Measurements from ENCODE around the gene IPO9. TPM values are rescaled to one million over a fixed set of nuclear protein-coding genes. Genes with fewer than 3 reads are reported as not detected.
"Not testable (repeated sequence)": the region's sequence is repeated elsewhere in the genome, so short reads cannot be mapped to it uniquely, and the experiment has no call there.

The IPO9 gene
- total RNA-seq, 1 experiment from 2014 or later: 80.6 TPM

- BruUV-seq (replicated peaks): no TSS peak
- Histone ChIP-seq H3K4me3 (replicated peaks in 1 of 2; ENCODE audit: low read depth in 1 of 2, low read length in 2 of 2) (no peak overlapping the region), H3K27ac (ENCODE audit: low read depth, low read length) (no peak overlapping the region), H3K9ac (ENCODE audit: low read length) (no peak overlapping the region), H3K9me3 (ENCODE audit: control insufficient read depth in 1 of 2, insufficient read depth in 1 of 2, low read depth in 1 of 2, low read length in 2 of 2) (no peaks in the 10 kb centered on the region), H3K4me2 (ENCODE audit: low read length) (no peak overlapping the region), H3K4me1 (ENCODE audit: control insufficient read depth in 1 of 2, insufficient read depth in 2 of 2, low read length in 2 of 2) (peaks cover 8 to 14% of the 10 kb centered on the region in 2 experiments), H3K79me2 (ENCODE audit: insufficient read depth, low read length) (peaks cover 100% of the 10 kb centered on the region), H3K36me3 (ENCODE audit: control insufficient read depth in 1 of 2, insufficient read depth in 2 of 2, low read length in 2 of 2) (peaks cover 2 to 15% of the 10 kb centered on the region in 2 experiments; a peak in 1 of 4 replicates), H4K20me1 (ENCODE audit: insufficient read depth) (peaks cover 14% of the 10 kb centered on the region; the same call in 1 of the 2 replicates), H2AFZ (ENCODE audit: low read depth, low read length, poor library complexity, severe bottlenecking) (no peak overlapping the region), H3K9me2 (ENCODE audit: insufficient read depth) (no peaks in the 10 kb centered on the region), H3K27me3 (ENCODE audit: insufficient read depth, low read length) (no peaks in the 10 kb centered on the region)
- ChIA-PET RAD21 (ENCODE audit: low non-redundant PET in 1 of 2, low total read pairs in 2 of 2, uncharacterized antibody in 2 of 2, unreplicated experiment in 2 of 2) (no interaction called here), POLR2A (no interaction called here), CTCF (no interaction called here)
- no peak for DNase-seq (ENCODE audit: low read depth, low spot score)
- intact Hi-C loops (cut with micrococcal nuclease): no loop called here
- ATAC-seq: no peak
- TF ChIP-seq EGR1 (IDR thresholded peaks at IDR 0.05; ENCODE audit: low read depth) (no peak), POLR2AphosphoS5 (IDR thresholded peaks at IDR 0.05; ENCODE audit: low read depth, low read length) (no peak)
Measured at GRCh38 chr1:201834621-201835020, 5.7 kb downstream of the IPO9 start.

DNA sequence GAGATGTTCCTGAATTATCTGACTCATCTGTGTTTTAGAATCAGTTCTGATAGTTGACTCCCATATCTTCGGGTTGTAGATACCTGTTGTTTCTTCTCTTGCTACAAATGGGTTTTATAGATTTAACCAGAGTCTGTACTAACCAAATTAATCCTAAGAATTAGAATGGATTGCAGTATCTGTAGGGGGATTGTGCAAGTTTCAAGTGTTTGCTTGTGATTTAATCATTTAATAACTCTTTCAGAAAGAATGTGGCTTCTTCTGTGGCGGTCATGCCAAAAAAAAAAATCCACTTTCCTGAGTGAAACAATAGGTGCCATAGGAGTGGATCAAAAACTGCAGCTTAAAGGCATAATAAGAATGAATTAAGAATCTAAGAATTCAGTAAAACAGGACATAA, 9.4 kb downstream of the IPO9 start:
- ChIA-PET POLR2A (no interaction called here), RAD21 (ENCODE audit: low non-redundant PET in 1 of 2, low total read pairs in 2 of 2, uncharacterized antibody in 2 of 2, unreplicated experiment in 2 of 2) (no interaction called here)
- TF ChIP-seq, protein P1, sequence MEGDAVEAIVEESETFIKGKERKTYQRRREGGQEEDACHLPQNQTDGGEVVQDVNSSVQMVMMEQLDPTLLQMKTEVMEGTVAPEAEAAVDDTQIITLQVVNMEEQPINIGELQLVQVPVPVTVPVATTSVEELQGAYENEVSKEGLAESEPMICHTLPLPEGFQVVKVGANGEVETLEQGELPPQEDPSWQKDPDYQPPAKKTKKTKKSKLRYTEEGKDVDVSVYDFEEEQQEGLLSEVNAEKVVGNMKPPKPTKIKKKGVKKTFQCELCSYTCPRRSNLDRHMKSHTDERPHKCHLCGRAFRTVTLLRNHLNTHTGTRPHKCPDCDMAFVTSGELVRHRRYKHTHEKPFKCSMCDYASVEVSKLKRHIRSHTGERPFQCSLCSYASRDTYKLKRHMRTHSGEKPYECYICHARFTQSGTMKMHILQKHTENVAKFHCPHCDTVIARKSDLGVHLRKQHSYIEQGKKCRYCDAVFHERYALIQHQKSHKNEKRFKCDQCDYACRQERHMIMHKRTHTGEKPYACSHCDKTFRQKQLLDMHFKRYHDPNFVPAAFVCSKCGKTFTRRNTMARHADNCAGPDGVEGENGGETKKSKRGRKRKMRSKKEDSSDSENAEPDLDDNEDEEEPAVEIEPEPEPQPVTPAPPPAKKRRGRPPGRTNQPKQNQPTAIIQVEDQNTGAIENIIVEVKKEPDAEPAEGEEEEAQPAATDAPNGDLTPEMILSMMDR (IDR thresholded peaks at IDR 0.05 in 2 of 3, conservative IDR thresholded peaks at IDR 0.05 in 1 of 3; ENCODE audit: borderline replicate concordance in 1 of 3, insufficient read depth in 1 of 3, low read depth in 2 of 3, low read length in 2 of 3): no peak
- no peak for TF ChIP-seq MAX (IDR thresholded peaks at IDR 0.05)
- TF ChIP-seq SIN3A (IDR thresholded peaks at IDR 0.05; ENCODE audit: low read depth): no peak
- no peak for TF ChIP-seq CEBPB (IDR thresholded peaks at IDR 0.05; ENCODE audit: low read depth)

DNA sequence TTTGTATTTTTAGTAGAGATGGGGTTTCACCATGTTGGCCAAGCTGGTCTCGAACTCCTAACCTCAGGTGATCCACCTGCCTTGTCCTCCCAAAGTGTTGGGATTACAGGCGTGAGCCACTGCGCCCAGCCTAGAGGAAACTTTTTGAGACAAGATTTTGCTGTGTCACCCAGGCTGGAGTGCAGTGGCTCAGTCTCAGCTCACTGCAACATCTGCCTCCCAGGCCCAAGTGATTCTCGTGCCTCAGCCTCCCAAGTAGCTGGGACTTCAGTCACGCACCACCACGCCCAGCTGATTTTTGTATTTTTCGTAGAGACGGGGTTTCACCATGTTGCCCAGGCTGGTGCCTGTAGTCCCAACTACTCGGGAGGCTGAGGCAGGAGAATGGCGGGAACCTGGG, 10.1 kb downstream of the IPO9 start:
- H3K79me2 ChIP-seq (ENCODE audit: insufficient read depth, low read length): peaks cover 100% of the 10 kb centered on the region
- H3K4me2 ChIP-seq (ENCODE audit: low read length); ATAC-seq; BruUV-seq (replicated peaks); H3K27me3 ChIP-seq (ENCODE audit: insufficient read depth, low read length); H3K9ac ChIP-seq (ENCODE audit: low read length); RAD21 ChIA-PET (ENCODE audit: low non-redundant PET in 1 of 2, low total read pairs in 2 of 2, uncharacterized antibody in 2 of 2, unreplicated experiment in 2 of 2); H3K9me3 ChIP-seq (ENCODE audit: control insufficient read depth in 1 of 2, insufficient read depth in 1 of 2, low read depth in 1 of 2, low read length in 2 of 2); POLR2A ChIA-PET; H3K9me2 ChIP-seq (ENCODE audit: insufficient read depth); H3K4me1 ChIP-seq (ENCODE audit: control insufficient read depth in 1 of 2, insufficient read depth in 2 of 2, low read length in 2 of 2); intact Hi-C loops (cut with micrococcal nuclease); H3K36me3 ChIP-seq (ENCODE audit: control insufficient read depth in 1 of 2, insufficient read depth in 2 of 2, low read length in 2 of 2); DNase-seq (ENCODE audit: low read depth, low spot score); H3K27ac ChIP-seq (ENCODE audit: low read depth, low read length); H3K4me3 ChIP-seq (replicated peaks in 1 of 2; ENCODE audit: low read depth in 1 of 2, low read length in 2 of 2); H2AFZ ChIP-seq (ENCODE audit: low read depth, low read length, poor library complexity, severe bottlenecking); CTCF ChIA-PET: not testable (repeated sequence)
- peaks cover 15% of the 10 kb centered on the region for H4K20me1 ChIP-seq (ENCODE audit: insufficient read depth)

More for the DNA sequence above, 9.4 kb downstream of the IPO9 start:
- no peak overlapping the region for H2AFZ ChIP-seq (ENCODE audit: low read depth, low read length, poor library complexity, severe bottlenecking)
- no peaks in the 10 kb centered on the region for H3K9me2 ChIP-seq (ENCODE audit: insufficient read depth)
- no peaks in the 10 kb centered on the region for H3K9me3 ChIP-seq (ENCODE audit: control insufficient read depth in 1 of 2, insufficient read depth in 1 of 2, low read depth in 1 of 2, low read length in 2 of 2)
- no peaks in the 10 kb centered on the region; a peak in 1 of 4 replicates for H3K4me1 ChIP-seq (ENCODE audit: control insufficient read depth in 1 of 2, insufficient read depth in 2 of 2, low read length in 2 of 2)
- no peak overlapping the region for H3K9ac ChIP-seq (ENCODE audit: low read length)
- no peak overlapping the region for H3K27ac ChIP-seq (ENCODE audit: low read depth, low read length)
- H3K4me2 ChIP-seq (ENCODE audit: low read length): no peak overlapping the region
- H3K79me2 ChIP-seq (ENCODE audit: insufficient read depth, low read length): peaks cover 100% of the 10 kb centered on the region
- DNase-seq (ENCODE audit: low read depth, low spot score): no peak
- H3K4me3 ChIP-seq (replicated peaks in 1 of 2; ENCODE audit: low read depth in 1 of 2, low read length in 2 of 2): no peak overlapping the region
- peaks cover 2 to 8% of the 10 kb centered on the region in 2 experiments; a peak in 1 of 4 replicates for H3K36me3 ChIP-seq (ENCODE audit: control insufficient read depth in 1 of 2, insufficient read depth in 2 of 2, low read length in 2 of 2)
- H3K27me3 ChIP-seq (ENCODE audit: insufficient read depth, low read length): no peaks in the 10 kb centered on the region
- peaks cover 19% of the 10 kb centered on the region for H4K20me1 ChIP-seq (ENCODE audit: insufficient read depth)
- intact Hi-C loops (cut with micrococcal nuclease): no loop called here
- CTCF ChIA-PET: no interaction called here
- ATAC-seq: no peak
- no TSS peak for BruUV-seq (replicated peaks)
